ENCODE data around the gene PDE3B.
"Not testable (repeated sequence)": the region's sequence is repeated elsewhere in the genome, so short reads cannot be mapped to it uniquely, and the experiment has no call there.

The PDE3B gene

GRCh38 chr11:14751975-14752407, 108.4 kb downstream of the PDE3B start:
- no peak for DNase-seq

GRCh38 chr11:14755140-14755539, 111.5 kb downstream of the PDE3B start:
- DNase-seq: no peak

DNA sequence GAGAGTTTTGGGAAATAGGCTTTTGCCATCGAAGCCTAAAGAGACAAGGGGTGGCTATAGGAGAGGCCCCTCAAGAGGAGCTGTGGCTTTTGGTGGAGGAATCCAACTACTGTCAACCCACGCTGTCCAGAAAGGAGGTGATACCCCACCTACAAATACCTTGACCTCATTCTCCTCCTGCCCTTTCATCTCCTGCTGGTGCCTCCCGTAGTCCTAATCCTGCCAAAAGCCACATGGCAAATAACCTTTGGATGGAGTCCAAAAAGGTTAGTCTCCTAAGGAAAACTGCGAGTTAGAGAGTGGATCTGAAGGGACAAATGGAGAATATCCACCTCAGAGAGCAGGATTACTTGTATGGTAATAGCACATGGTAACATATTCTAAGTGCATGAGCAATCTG, 112.7 kb downstream of the PDE3B start:
- no peak for DNase-seq

GRCh38 chr11:14759300-14760012, 115.9 kb downstream of the PDE3B start:
- DNase-seq: not testable (repeated sequence)

DNA sequence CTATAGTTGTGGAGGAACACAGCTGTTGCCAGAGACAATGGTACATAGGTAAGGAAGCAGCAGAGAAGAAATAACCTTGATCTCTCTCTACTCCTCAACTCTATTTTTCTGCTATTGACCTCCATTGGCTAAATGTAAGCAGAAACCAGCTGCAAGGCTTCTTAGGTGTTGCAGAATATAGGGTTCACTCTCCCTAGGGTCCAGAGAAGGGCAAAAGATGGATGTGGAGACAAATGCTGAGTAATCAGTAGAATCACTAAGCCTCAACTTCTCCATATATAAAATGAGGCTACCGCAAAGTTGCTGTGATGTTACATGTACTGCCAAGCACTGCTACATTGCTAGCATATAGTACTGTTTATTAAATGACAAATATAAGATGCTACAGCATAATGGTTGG, 120.6 kb downstream of the PDE3B start:
- no peak for DNase-seq

DNA sequence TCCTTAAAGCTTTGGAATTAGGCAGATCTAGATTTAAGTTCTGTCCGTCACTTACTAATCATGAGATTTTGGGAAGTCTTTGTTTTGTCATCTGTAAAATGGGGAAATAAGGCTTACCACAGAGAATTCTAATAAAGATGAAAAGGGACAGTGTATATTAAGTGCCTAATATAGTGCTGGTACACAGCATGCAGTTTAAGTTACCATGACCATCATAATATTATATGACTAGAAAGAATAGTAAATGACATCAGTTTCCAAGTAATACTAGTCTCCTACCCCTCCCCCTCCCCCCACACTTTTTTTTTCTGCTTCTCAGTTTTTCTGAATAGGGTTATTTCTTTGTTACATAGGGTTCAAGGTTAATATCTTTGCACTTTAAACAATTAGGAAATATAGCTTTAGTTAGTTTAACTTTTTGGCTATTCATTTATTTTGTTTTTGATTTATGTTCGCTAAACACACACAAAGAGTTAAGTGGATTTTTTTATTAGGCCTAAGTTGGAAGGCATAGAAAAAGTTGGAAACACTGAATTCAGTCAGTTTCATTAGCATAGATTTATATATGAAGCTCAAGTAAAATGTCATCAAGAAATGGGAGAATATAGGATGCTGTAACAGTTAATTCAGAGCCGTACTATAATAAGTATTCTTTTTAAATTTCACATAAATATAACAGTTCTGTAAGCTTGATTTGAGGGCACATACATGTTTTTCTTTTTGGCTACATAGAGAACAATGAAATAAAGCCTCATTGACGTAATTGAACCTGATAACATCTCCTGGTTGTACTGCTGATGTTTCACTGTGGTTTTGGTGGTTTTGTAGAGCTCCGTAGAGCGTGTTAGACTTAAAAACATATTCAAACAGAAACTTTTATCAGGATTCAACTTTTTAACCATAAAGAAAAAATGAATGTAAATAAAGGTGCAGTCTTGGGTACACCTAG, 121.2 kb downstream of the PDE3B start:
- DNase-seq: no peak

- DNase-seq: no peak
Measured at GRCh38 chr11:14766585-14766984, 123.0 kb downstream of the PDE3B start.

- no peak for DNase-seq
Measured at GRCh38 chr11:14768526-14769188, 125.1 kb downstream of the PDE3B start.

DNA sequence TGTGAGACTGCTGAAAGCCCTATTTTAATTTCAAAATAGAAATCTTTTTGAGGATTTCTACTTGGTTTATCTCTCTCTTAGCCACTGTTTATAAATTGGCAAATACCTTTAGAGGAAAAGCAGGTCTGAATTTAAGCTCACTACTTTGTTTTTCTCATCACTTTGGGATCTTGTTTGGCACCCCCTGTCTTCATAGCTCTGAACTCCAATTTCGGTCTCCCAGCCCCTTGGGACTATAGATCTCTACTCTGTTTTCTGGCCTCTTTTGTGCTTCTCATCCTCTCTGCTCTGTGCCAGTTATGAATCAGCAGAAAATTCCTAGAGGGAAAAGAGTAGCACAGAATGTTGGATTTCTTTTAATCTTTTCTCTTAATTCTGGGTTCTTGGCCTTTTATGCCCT, 130.2 kb downstream of the PDE3B start:
- no peak for DNase-seq

DNA sequence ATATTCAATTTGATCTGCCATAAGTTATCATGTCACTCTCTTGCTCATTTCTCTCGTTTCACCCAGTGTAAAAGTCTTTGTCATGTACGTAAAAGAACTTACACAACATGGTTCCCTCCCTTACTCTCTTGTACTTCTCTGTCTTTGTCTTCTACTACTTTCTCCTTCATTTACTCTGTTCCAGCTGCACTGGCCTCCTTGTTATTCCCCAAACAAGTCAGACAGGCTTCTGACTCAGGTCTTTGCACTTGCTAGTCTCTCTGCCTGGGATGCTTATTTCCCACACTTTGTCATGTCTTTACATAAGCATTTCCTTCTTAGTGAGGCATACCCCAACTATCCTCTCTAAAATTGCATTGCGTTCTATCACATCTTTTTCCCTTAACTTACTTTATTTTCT, 131.1 kb downstream of the PDE3B start:
- no peak for DNase-seq

DNA sequence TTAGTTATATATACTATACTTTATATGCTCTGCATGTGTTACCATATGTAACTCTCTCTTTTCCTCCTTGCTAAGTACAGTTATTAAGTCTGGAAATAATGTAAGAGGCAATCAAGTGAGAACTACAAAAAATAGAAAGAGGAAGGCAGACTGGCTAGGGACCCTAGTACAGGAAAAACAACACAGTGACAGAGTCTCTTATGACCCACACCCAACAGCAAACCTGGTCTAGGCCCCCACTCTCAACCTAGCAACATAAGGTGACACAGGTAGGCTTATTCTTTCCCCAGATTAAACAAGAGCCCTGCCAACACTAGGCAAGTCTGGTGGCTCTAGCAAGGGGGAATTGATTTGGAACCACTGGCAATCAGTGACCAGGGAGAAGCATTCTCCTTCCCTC, 132.3 kb downstream of the PDE3B start:
- DNase-seq: no peak

GRCh38 chr11:14778460-14778859, 134.9 kb downstream of the PDE3B start:
- not testable (repeated sequence) for DNase-seq

DNA sequence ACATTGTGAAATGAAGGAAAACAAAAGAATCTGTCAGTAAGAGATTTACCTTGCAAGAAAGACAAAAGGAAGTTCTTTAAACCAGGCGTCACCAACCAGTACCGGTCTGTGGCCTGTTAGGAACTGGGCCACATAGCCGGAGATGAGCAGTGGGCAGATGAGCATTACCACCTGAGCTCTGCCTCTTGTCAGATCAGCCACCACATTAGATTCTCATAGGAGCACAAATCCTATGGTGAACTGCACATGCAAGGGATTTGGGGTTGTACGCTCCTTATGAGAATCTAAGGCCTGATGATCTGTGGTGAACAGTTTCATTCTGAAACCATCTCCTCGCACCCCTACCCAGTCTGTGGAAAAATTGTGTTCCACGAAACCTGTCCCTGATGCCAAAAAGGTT, 140.2 kb downstream of the PDE3B start:
- no peak for DNase-seq

DNA sequence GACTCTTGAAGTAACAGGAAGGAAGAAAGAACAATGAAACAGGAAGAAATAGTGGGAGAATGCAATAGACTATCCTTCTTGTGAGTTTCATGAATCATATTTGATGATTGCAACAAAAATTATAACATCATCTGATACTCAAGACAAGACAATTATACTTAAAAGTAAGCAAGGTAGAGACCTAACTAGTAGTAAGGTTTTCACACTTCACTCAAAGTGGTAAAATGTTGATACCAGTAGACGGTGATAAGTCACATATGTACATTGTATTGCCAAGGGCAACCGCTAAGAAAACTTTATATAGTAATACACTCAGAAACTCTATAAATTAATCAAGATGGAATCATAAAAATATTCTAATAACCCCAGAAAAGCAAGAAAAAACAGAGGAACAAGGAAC, 140.6 kb downstream of the PDE3B start:
- DNase-seq: no peak

GRCh38 chr11:14789879-14790484, 146.4 kb downstream of the PDE3B start:
- no peak for DNase-seq

DNA sequence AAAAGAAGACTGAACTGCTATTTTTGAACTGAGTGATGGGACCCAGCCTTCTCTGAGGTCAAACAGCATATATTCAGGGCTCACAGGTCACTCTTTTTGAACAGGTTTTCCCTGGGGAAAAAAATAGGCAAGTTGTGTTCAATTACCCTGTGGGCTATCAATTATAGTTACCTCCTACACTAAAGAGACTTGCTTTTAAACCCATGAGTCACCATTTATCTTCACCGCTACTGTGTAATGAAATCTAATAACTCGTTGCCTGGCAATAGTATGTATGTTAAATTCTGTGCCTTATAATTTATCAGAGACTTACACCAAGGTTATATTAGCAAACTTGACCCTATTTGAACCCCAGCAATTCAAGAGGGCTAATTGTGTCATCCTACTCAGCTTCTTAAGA, 149.9 kb downstream of the PDE3B start:
- DNase-seq: no peak

GRCh38 chr11:14796028-14796427, 152.4 kb downstream of the PDE3B start:
- not testable (repeated sequence) for DNase-seq

DNA sequence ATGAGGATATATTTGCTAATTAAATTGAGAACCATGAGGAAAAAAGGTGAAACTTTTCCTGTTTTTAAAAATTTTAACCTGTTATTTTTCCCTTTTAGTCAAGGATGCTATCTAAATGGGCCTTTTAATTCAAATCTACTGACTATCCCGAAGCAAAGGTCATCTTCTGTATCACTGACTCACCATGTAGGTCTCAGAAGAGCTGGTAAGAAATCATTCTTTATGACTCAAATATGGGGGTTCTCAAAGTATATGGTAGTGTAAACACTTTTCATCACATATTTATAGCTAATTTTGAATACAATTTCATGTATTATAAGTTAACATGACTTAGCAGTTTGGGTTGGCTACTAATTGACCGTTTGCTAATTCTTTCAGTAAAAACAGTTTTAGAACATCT, 160.2 kb downstream of the PDE3B start:
- no peak for DNase-seq

DNA sequence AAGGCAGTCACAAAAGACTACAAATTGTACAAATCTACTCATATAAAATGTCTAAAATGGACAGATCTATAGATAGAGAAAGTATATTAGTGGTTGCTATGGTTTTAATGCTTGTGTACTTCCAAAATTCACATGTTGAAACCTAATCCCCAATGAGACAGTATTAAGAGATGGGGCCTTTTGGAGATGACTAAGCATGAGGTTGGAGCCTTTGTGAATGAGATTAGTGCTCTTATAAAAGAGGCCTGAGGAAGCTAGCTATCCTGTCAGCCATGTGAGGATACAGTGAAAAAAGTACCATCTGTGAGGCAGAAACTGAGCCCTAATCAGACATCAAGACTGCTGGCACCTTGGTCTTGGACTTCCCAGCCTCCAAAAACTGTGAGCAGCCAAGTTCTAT, 165.9 kb downstream of the PDE3B start:
- no peak for DNase-seq

DNA sequence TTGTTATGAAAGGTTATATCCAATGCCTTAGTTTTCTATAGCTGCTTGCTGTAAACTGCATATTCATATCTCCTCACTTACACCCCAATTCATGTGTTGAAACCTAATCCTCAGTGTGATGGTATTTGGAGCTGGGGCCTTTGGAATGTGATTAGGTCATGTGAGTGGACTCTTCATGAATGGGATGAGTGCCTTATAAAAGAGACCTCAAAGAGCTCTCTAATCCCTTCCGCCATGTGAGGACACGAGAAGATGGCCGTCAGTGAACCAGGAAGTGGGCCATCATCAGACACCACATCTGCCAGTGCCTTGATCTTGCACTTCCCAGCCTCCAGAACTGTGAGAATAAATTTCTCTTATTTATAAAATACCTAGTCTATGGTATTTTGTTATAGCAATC, 169.2 kb downstream of the PDE3B start:
- DNase-seq: no peak

DNA sequence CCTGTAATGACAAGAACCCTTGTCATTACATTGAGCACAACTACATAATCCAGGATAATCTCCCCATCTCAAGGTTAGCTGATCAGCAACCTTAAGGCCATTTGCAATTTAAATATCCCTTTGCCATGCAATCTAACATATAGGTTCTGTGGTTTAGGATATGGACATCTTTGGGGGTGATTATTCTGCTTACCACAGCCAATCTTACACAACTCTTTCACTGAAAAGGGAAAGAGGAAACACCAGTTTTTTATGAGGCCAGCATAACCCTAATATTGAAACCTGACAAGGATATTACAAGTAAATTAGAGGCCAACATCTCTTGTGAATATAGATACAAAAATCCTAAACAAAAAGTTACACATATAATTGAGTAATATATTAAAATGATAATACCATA, 169.9 kb downstream of the PDE3B start:
- no peak for DNase-seq

DNA sequence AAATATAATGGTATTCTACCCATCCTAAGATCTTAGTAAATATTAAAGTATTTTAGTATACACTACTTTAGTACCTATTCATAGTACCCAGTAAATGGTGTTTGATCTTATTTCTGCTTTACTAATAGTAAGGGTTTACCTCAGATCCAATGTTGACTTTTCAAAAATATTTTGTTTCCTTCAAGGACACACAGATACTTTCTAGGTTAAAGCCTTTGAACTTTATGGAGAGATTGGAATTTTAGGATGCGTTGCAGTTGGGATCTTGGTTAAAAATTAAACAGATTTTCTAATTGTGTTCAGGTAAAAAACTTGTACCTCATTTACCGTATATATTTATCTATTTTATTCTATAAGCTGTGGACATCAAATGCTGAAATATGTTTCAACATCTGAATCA, 175.2 kb downstream of the PDE3B start:
- no peak for DNase-seq

GRCh38 chr11:14819596-14819995, 176.0 kb downstream of the PDE3B start:
- DNase-seq: no peak
